NB4 (cell line): ENCODE results near the gene SALL3.

Experiments used
- DNase-seq: peaks from one replicate; pipeline ENCODE4 v3.0.0; 2010; ENCODE audit warnings: low read depth
- H3K4me3 ChIP-seq: one replicate; pipeline ENCODE4 v1.5.1; 2011; ENCODE audit warnings: mild to moderate bottlenecking, low read depth, low read length, moderate library complexity
- MYC ChIP-seq: IDR thresholded peaks from 2 replicates; pipeline ENCODE4 v1.6.1; 2011; ENCODE audit warnings: low read depth, low read length
- POLR2A ChIP-seq: IDR thresholded peaks from 2 replicates; pipeline ENCODE4 v1.6.1; 2011; ENCODE audit warnings: mild to moderate bottlenecking; ENCODE audit not compliant: insufficient read length; ENCODE audit errors: extremely low read depth
- TF ChIP-seq, protein P1 (sequence below): IDR thresholded peaks from one replicate; pipeline ENCODE4 v1.5.1; 2012; ENCODE audit warnings: low read depth, low read length
- TF ChIP-seq, protein P2 (sequence below): IDR thresholded peaks from 2 replicates; pipeline ENCODE4 v1.6.1; 2011; ENCODE audit warnings: low read depth, low read length

SALL3 gene

GRCh38 chr18:79018911-79019310, 39.3 kb downstream of the SALL3 start:
- no peak overlapping the region for H3K4me3 ChIP-seq
- no peak for DNase-seq
- no peak for TF ChIP-seq POLR2A
- TF ChIP-seq, protein P1, sequence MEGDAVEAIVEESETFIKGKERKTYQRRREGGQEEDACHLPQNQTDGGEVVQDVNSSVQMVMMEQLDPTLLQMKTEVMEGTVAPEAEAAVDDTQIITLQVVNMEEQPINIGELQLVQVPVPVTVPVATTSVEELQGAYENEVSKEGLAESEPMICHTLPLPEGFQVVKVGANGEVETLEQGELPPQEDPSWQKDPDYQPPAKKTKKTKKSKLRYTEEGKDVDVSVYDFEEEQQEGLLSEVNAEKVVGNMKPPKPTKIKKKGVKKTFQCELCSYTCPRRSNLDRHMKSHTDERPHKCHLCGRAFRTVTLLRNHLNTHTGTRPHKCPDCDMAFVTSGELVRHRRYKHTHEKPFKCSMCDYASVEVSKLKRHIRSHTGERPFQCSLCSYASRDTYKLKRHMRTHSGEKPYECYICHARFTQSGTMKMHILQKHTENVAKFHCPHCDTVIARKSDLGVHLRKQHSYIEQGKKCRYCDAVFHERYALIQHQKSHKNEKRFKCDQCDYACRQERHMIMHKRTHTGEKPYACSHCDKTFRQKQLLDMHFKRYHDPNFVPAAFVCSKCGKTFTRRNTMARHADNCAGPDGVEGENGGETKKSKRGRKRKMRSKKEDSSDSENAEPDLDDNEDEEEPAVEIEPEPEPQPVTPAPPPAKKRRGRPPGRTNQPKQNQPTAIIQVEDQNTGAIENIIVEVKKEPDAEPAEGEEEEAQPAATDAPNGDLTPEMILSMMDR, result no peak

DNA sequence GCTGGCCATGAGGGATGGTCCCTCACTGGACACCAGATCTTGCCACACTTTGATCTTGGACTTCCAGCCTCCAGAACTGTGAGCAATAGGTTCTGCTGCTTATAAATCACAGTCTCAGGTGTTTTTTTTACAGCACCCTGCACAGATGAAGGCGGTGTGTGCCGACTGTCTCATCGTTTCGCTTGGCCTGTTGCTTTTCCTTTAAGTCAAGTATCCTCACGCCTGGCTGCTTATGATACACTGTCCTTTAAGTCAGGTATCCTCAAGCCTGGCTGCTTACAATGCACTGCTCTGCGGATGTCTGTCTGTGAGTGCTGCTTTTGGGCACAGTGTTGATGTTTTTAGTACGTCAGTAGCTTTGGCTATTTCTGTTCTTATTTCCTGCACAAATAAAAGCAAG, 40.3 kb downstream of the SALL3 start:
- no peak overlapping the region for H3K4me3 ChIP-seq
- no peak for DNase-seq
- TF ChIP-seq, protein P1, result no peak
- no peak for TF ChIP-seq MYC
- TF ChIP-seq, protein P2, sequence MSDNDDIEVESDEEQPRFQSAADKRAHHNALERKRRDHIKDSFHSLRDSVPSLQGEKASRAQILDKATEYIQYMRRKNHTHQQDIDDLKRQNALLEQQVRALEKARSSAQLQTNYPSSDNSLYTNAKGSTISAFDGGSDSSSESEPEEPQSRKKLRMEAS, result no peak
- TF ChIP-seq POLR2A, result no peak

DNA sequence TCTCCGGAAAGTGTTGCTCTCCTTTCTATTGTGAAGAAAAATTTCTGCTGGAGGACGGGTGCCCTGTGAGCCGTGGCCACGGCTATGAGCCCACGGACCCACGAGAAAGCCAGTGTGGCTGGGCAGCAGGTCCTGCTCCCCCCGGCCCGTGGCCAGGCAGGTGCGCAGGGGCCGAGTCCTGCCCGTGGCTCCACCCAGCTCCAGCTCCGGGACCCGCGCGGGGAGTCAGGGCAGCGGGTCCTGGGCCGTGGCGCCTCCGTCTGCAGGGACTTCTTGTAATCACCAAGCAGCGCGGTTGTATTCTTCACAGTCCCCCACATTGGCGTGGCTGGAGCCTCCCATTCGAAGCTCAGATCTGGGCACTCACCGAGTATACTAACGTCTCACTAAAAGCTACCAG, 43.0 kb downstream of the SALL3 start:
- TF ChIP-seq, protein P1, result no peak
- TF ChIP-seq MYC, result no peak
- TF ChIP-seq POLR2A, result no peak
- TF ChIP-seq, protein P2, result no peak

GRCh38 chr18:79026491-79026890, 46.9 kb downstream of the SALL3 start:
- H3K4me3 ChIP-seq, result no peak overlapping the region
- DNase-seq, result no peak
- TF ChIP-seq POLR2A, result no peak
- TF ChIP-seq, protein P2, result no peak
- TF ChIP-seq MYC, result no peak
- TF ChIP-seq, protein P1, result no peak

More for the DNA sequence above, 43.0 kb downstream of the SALL3 start:
- no peak for DNase-seq
- H3K4me3 ChIP-seq, result no peak overlapping the region

DNA sequence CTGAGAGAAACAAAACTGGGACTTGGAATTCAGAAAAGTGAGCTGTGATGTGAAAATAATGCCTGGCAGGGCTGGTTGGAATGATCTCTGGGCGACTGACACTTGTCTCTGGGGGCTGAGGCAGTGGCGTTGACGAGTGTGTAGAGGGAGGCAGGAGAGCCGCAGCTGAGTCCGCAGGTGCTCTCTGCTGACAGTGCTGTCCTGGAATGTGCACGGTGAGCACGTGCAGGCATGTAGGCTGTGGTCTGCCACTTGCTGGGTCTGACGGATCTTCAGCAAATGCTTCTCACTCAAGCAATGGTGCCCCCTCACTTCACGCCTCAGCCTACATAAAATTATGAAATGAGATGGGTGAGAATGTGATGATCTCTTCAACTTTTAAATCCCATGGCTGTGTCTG, 51.1 kb downstream of the SALL3 start:
- no peak for DNase-seq
- no peak overlapping the region for H3K4me3 ChIP-seq
- no peak for TF ChIP-seq POLR2A
- TF ChIP-seq MYC, result no peak
- TF ChIP-seq, protein P2, result no peak
- TF ChIP-seq, protein P1, result no peak

DNA sequence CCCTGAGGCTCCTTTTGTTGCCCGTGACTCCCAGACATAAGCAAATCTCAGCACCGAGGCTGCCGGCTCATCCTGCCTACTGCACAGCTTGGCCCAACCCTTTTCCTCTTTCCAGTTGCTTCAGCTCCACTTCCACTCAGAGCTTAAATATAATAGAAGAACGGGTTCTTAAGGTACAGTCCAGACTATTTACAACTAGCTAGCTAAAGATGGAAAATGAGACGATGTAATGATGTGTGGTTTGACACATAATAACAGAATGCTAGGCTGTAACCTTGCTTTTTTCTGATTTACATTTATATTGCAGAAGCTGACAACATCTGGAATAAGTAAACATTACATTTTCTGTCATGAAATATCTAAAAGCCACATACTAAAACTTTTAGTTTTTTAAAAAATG, 62.7 kb downstream of the SALL3 start:
- TF ChIP-seq, protein P1, result no peak
- TF ChIP-seq MYC (no peak), POLR2A (no peak)
- TF ChIP-seq, protein P2, result no peak
- no peak overlapping the region for H3K4me3 ChIP-seq
- no peak for DNase-seq
